Spleen (tissue), 7 donors: ENCODE data around the gene C2CD4B.

Experiments used
- POLR2A ChIP-seq, 3 donors: fragments of 450-650 bp; IDR thresholded peaks; one replicate each; pipeline ENCODE4 v1.5.1; 2017; ENCODE audit warnings: antibody characterized with exemption in 3 of 3, mild to moderate bottlenecking in 1 of 3
- TF ChIP-seq, protein P1 (sequence below), 11 experiments: fragments of 200-600 bp in 7 of 11; fragments of 450-650 bp in 4 of 11; sonication (generic) in 4 of 11; IDR thresholded peaks in 8 of 11; conservative IDR thresholded peaks in 3 of 11; 1 replicate in 7 of 11; 2 replicates in 4 of 11; pipeline versions ENCODE4 v1.4.0 to v1.8.0; 2016 to 2021; ENCODE audit warnings: antibody characterized with exemption in 11 of 11, inconsistent platforms in 4 of 11, mild to moderate bottlenecking in 1 of 11
- donor health status: DM: no; HTN: no; CAD: no; lungs with moderate emphysema.
- donor health status: DM: no; HTN: no; CAD: no.
- donor health status: DM: no; HTN: no; CAD: no.

DNA sequence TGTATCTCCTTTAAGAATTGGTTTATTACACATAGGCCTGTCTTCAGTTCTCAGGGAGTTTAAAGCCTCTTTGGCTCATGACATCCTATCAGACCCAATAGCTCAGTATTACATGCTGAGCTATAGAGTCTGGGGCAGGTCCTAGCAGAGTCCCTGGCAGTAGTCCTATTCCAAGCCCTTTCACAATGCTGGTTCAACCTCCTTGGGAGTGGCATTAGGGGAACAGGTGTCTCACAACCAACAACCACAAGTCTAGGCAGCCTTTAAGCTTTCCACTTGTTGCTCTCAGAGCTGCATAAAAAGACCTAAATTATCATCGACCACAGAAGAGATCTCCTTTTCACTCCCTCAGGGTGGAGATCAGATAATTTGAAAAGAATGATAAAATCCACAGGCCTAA lies 22.8 kb upstream of the C2CD4B start:
- no peak for TF ChIP-seq POLR2A (IDR thresholded peaks at IDR 0.05)
- TF ChIP-seq, protein P1, sequence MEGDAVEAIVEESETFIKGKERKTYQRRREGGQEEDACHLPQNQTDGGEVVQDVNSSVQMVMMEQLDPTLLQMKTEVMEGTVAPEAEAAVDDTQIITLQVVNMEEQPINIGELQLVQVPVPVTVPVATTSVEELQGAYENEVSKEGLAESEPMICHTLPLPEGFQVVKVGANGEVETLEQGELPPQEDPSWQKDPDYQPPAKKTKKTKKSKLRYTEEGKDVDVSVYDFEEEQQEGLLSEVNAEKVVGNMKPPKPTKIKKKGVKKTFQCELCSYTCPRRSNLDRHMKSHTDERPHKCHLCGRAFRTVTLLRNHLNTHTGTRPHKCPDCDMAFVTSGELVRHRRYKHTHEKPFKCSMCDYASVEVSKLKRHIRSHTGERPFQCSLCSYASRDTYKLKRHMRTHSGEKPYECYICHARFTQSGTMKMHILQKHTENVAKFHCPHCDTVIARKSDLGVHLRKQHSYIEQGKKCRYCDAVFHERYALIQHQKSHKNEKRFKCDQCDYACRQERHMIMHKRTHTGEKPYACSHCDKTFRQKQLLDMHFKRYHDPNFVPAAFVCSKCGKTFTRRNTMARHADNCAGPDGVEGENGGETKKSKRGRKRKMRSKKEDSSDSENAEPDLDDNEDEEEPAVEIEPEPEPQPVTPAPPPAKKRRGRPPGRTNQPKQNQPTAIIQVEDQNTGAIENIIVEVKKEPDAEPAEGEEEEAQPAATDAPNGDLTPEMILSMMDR (IDR thresholded peaks at IDR 0.05 in 8 of 11, conservative IDR thresholded peaks at IDR 0.05 in 3 of 11), result no peak
